ENCODE results near the gene TRABD2A.
"Not testable (repeated sequence)": the region's sequence is repeated elsewhere in the genome, so short reads cannot be mapped to it uniquely, and the experiment has no call there.

The TRABD2A gene

GRCh38 chr2:84878896-84879583, 1.8 kb downstream of the TRABD2A start:
- Histone ChIP-seq H3K4me3 (ENCODE audit: low read depth, low read length) (peak overlapping the region; percentile 83), H3K4me1 (ENCODE audit: control insufficient read depth, insufficient read depth, low read length, unreplicated experiment) (peaks cover 24% of the 10 kb centered on the region), H3K79me2 (ENCODE audit: control insufficient read depth, insufficient read depth, low read length, unreplicated experiment) (peaks cover 19% of the 10 kb centered on the region), H2AFZ (ENCODE audit: low read length, unreplicated experiment) (no peak overlapping the region), H3K27ac (ENCODE audit: low read depth, low read length) (no peak overlapping the region), H3K27me3 (ENCODE audit: insufficient read depth, low read length) (no peaks in the 10 kb centered on the region), H3K36me3 (ENCODE audit: insufficient read depth, low read length) (no peaks in the 10 kb centered on the region)

- H3K27ac ChIP-seq (ENCODE audit: low read depth, low read length), result no peak overlapping the region
Measured at GRCh38 chr2:84878459-84878858, 2.4 kb downstream of the TRABD2A start.

DNA sequence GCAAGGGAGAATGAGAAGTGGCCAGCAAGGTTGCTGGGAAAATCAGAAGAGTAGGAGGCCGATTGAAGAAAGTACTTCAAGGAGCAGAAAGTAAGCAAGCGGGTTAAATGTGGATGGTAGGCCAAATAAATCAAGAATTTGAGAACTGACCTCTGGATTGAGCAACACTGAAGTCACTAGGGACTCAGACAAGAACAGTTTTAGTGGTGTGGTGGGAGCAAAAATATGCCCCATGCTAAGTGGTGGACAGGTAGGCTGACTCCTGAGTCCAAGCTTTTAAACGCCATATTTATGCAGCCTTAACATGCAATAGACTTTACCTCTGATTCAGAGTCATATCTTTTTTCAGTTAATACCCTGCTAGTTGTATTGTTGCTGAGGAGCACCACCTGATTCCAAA, 4.5 kb downstream of the TRABD2A start:
- H3K4me3 ChIP-seq (ENCODE audit: low read depth, low read length), result no peak overlapping the region
- peaks cover 22% of the 10 kb centered on the region for H3K79me2 ChIP-seq (ENCODE audit: control insufficient read depth, insufficient read depth, low read length, unreplicated experiment)
- H3K27me3 ChIP-seq (ENCODE audit: insufficient read depth, low read length), result no peaks in the 10 kb centered on the region
- no peak overlapping the region for H3K27ac ChIP-seq (ENCODE audit: low read depth, low read length)
- H3K4me1 ChIP-seq (ENCODE audit: control insufficient read depth, insufficient read depth, low read length, unreplicated experiment), result peaks cover 6% of the 10 kb centered on the region
- no peak overlapping the region for H2AFZ ChIP-seq (ENCODE audit: low read length, unreplicated experiment)
- H3K36me3 ChIP-seq (ENCODE audit: insufficient read depth, low read length), result no peaks in the 10 kb centered on the region

More at GRCh38 chr2:84878459-84878858, 2.4 kb downstream of the TRABD2A start:
- Histone ChIP-seq H2AFZ (ENCODE audit: low read length, unreplicated experiment) (no peak overlapping the region), H3K4me1 (ENCODE audit: control insufficient read depth, insufficient read depth, low read length, unreplicated experiment) (peaks cover 18% of the 10 kb centered on the region), H3K27me3 (ENCODE audit: insufficient read depth, low read length) (no peaks in the 10 kb centered on the region), H3K79me2 (ENCODE audit: control insufficient read depth, insufficient read depth, low read length, unreplicated experiment) (peaks cover 22% of the 10 kb centered on the region), H3K4me3 (ENCODE audit: low read depth, low read length) (no peak overlapping the region), H3K36me3 (ENCODE audit: insufficient read depth, low read length) (no peaks in the 10 kb centered on the region)

- not testable (repeated sequence) for H3K36me3 ChIP-seq (ENCODE audit: insufficient read depth, low read length); H3K4me3 ChIP-seq (ENCODE audit: low read depth, low read length); H3K27me3 ChIP-seq (ENCODE audit: insufficient read depth, low read length); H2AFZ ChIP-seq (ENCODE audit: low read length, unreplicated experiment); H3K27ac ChIP-seq (ENCODE audit: low read depth, low read length); H3K4me1 ChIP-seq (ENCODE audit: control insufficient read depth, insufficient read depth, low read length, unreplicated experiment)
- H3K79me2 ChIP-seq (ENCODE audit: control insufficient read depth, insufficient read depth, low read length, unreplicated experiment), result peaks cover 22% of the 10 kb centered on the region
Measured at GRCh38 chr2:84875619-84876018, 5.3 kb downstream of the TRABD2A start.

DNA sequence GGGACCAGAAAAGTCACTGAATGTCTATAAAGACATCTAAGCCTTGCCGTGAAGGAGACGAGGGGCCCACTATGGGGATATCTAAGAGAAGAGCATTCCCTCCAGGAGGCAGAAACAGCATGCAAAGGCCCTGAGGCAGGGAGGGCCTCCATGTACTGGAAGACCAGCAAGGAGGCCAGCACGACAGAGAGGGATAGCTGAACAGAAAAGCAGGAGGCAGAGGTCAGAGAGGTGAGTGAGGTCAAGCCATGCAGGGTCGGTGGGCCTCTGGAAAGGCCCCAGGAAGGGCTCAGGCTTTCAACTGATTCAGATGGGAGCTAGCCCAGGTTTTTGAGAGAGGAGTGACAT, 5.7 kb downstream of the TRABD2A start:
- Histone ChIP-seq H3K4me3 (ENCODE audit: low read depth, low read length) (no peak overlapping the region), H3K79me2 (ENCODE audit: control insufficient read depth, insufficient read depth, low read length, unreplicated experiment) (peaks cover 20% of the 10 kb centered on the region), H3K27me3 (ENCODE audit: insufficient read depth, low read length) (no peaks in the 10 kb centered on the region)

DNA sequence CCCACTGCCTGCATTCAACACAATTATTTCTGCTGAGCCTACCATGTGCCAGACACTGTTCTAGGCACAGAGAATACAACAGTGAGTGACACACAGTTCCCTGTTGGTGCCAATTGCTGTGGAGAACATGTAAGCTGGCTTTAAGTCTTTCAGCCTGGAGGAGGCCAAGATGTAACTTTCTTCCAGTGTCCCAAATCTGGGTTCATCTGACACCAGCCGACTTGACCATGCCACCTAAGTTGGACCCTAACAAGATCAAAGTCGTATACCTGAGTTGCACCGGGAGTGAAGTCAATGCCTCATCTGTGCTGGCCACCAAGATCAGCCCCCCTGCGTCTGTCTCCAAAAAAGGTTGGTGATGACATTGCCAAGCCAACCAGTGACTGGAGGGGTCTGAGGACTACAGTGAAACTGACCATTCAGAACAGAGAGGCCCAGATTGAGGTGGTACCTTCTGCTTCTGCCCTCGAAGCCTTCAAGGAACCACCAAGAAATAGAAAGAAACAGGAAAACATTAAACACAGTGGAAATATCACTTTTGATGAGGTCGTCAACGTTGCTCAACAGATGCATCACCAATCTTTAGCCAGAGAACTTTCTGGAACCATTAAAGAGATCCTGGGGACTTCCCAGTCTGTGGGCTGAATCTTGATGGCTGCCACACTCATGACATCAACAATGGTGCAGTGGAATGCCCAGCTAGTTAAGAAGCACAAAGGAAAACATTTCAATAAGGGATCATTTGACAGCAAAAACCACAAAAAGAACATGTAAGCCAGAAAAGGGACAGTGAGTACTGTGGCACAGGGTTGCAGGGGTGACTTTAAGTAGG, 6.3 kb downstream of the TRABD2A start:
- Histone ChIP-seq H3K27ac (ENCODE audit: low read depth, low read length) (peak overlapping the region; percentile 24; the same call in 1 of the 2 replicates), H3K79me2 (ENCODE audit: control insufficient read depth, insufficient read depth, low read length, unreplicated experiment) (peaks cover 18% of the 10 kb centered on the region), H2AFZ (ENCODE audit: low read length, unreplicated experiment) (no peak overlapping the region), H3K4me1 (ENCODE audit: control insufficient read depth, insufficient read depth, low read length, unreplicated experiment) (peaks cover 5% of the 10 kb centered on the region), H3K27me3 (ENCODE audit: insufficient read depth, low read length) (no peaks in the 10 kb centered on the region), H3K4me3 (ENCODE audit: low read depth, low read length) (no peak overlapping the region), H3K36me3 (ENCODE audit: insufficient read depth, low read length) (peaks cover 3% of the 10 kb centered on the region; the same call in 1 of the 2 replicates)

More for the DNA sequence above, 5.7 kb downstream of the TRABD2A start:
- Histone ChIP-seq H3K27ac (ENCODE audit: low read depth, low read length) (no peak overlapping the region), H3K36me3 (ENCODE audit: insufficient read depth, low read length) (peaks cover under 1% of the 10 kb centered on the region; the same call in 1 of the 2 replicates), H2AFZ (ENCODE audit: low read length, unreplicated experiment) (no peak overlapping the region), H3K4me1 (ENCODE audit: control insufficient read depth, insufficient read depth, low read length, unreplicated experiment) (peaks cover 6% of the 10 kb centered on the region)

GRCh38 chr2:84873350-84873749, 7.5 kb downstream of the TRABD2A start:
- no peak overlapping the region for H3K4me3 ChIP-seq (ENCODE audit: low read depth, low read length)
- no peak overlapping the region for H2AFZ ChIP-seq (ENCODE audit: low read length, unreplicated experiment)
- no peaks in the 10 kb centered on the region for H3K27me3 ChIP-seq (ENCODE audit: insufficient read depth, low read length)
- no peak overlapping the region for H3K27ac ChIP-seq (ENCODE audit: low read depth, low read length)
- peaks cover 15% of the 10 kb centered on the region for H3K79me2 ChIP-seq (ENCODE audit: control insufficient read depth, insufficient read depth, low read length, unreplicated experiment)
- peaks cover 3% of the 10 kb centered on the region; the same call in 1 of the 2 replicates for H3K36me3 ChIP-seq (ENCODE audit: insufficient read depth, low read length)
- H3K4me1 ChIP-seq (ENCODE audit: control insufficient read depth, insufficient read depth, low read length, unreplicated experiment), result no peaks in the 10 kb centered on the region

DNA sequence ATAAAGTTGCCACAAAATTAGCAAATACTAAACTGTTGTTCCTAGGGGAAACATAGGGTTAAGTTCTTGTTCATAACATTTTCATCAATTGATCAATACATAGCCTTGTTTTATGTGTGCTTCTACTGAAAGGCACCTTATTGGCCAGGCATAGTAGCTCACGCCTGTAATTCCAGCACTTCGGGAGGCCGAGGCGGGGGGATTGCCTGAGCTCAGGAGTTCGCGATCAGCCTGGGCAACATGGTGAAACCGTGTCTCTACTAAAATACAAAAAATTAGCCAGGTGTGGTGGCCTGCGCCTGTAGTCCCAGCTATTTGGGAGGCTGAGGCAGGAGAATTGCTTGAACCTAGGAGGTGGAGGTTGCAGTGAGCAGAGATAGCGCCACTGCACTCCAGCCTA, 8.2 kb downstream of the TRABD2A start:
- H3K27me3 ChIP-seq (ENCODE audit: insufficient read depth, low read length); H3K36me3 ChIP-seq (ENCODE audit: insufficient read depth, low read length); H3K4me1 ChIP-seq (ENCODE audit: control insufficient read depth, insufficient read depth, low read length, unreplicated experiment); H2AFZ ChIP-seq (ENCODE audit: low read length, unreplicated experiment); H3K4me3 ChIP-seq (ENCODE audit: low read depth, low read length); H3K27ac ChIP-seq (ENCODE audit: low read depth, low read length): not testable (repeated sequence)
- peaks cover 13% of the 10 kb centered on the region for H3K79me2 ChIP-seq (ENCODE audit: control insufficient read depth, insufficient read depth, low read length, unreplicated experiment)

- Histone ChIP-seq H3K36me3 (ENCODE audit: insufficient read depth, low read length) (peaks cover 3% of the 10 kb centered on the region; the same call in 1 of the 2 replicates), H2AFZ (ENCODE audit: low read length, unreplicated experiment) (no peak overlapping the region), H3K4me3 (ENCODE audit: low read depth, low read length) (no peak overlapping the region), H3K27me3 (ENCODE audit: insufficient read depth, low read length) (no peaks in the 10 kb centered on the region), H3K27ac (ENCODE audit: low read depth, low read length) (no peak overlapping the region), H3K4me1 (ENCODE audit: control insufficient read depth, insufficient read depth, low read length, unreplicated experiment) (no peaks in the 10 kb centered on the region), H3K79me2 (ENCODE audit: control insufficient read depth, insufficient read depth, low read length, unreplicated experiment) (peaks cover 5% of the 10 kb centered on the region)
Measured at GRCh38 chr2:84870306-84870705, 10.6 kb downstream of the TRABD2A start.

GRCh38 chr2:84868327-84868726, 12.6 kb downstream of the TRABD2A start:
- H3K27ac ChIP-seq (ENCODE audit: low read depth, low read length); H3K79me2 ChIP-seq (ENCODE audit: control insufficient read depth, insufficient read depth, low read length, unreplicated experiment); H3K4me3 ChIP-seq (ENCODE audit: low read depth, low read length); H2AFZ ChIP-seq (ENCODE audit: low read length, unreplicated experiment); H3K4me1 ChIP-seq (ENCODE audit: control insufficient read depth, insufficient read depth, low read length, unreplicated experiment); H3K36me3 ChIP-seq (ENCODE audit: insufficient read depth, low read length); H3K27me3 ChIP-seq (ENCODE audit: insufficient read depth, low read length): not testable (repeated sequence)

DNA sequence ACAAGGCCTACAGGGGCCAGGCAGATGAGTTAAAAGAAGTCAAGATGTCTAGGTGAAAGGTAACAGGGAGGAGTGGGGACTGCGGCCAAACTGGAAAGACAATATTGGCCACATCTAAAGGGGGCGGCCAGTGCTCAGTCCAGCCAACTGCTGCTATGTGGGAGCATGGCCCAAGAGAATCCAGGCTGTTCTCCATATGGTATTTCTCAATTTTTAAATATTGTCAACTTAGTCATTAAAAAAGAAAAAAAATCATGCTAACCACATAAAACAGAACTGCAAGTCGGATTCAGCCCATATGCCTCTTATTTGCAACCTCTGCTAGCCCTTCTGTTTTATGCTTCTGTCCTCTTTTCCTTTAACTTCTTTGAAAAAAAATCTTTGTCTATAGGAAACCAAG, 14.8 kb downstream of the TRABD2A start:
- no peaks in the 10 kb centered on the region for H3K79me2 ChIP-seq (ENCODE audit: control insufficient read depth, insufficient read depth, low read length, unreplicated experiment)
- H3K4me1 ChIP-seq (ENCODE audit: control insufficient read depth, insufficient read depth, low read length, unreplicated experiment), result no peaks in the 10 kb centered on the region
- H2AFZ ChIP-seq (ENCODE audit: low read length, unreplicated experiment), result no peak overlapping the region
- H3K27me3 ChIP-seq (ENCODE audit: insufficient read depth, low read length), result no peaks in the 10 kb centered on the region
- no peak overlapping the region for H3K27ac ChIP-seq (ENCODE audit: low read depth, low read length)
- peaks cover 3% of the 10 kb centered on the region; the same call in 1 of the 2 replicates for H3K36me3 ChIP-seq (ENCODE audit: insufficient read depth, low read length)
- H3K4me3 ChIP-seq (ENCODE audit: low read depth, low read length), result no peak overlapping the region

Measured in ACC112 (cell line).